ENCODE measurements around the gene AKAP6. TPM values are rescaled to one million over a fixed set of nuclear protein-coding genes. Genes with fewer than 3 reads are reported as not detected.

The AKAP6 gene
- polyA plus RNA-seq, 3 donors from 2014 or later: not detected

DNA sequence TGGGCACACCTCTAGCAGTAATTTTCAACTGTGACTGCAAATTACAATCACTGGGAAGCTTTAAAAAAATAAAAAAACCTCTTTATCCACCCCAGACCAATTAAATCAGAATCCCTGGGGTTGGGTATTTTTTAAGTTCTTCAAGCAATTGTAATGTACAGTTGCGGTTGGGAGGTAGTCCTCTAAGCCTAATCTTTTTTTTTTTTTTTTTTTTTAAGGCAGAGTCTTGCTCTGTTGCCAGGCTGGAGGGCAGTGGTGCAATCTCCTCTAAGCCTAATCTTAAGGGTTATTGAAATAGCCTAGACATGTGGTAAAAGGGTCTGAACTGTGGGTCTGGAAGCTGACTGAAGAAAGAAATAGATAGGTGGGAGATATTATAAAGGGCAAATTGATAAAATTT, 230.5 kb downstream of the AKAP6 start:
- Mint-ChIP-seq H3K27me3 (ENCODE audit: low read depth in 3 of 3) (no peaks in the 10 kb centered on the region), H3K36me3 (no peaks in the 10 kb centered on the region), H3K4me1 (peaks cover 6 to 7% of the 10 kb centered on the region in 2 donors)

DNA sequence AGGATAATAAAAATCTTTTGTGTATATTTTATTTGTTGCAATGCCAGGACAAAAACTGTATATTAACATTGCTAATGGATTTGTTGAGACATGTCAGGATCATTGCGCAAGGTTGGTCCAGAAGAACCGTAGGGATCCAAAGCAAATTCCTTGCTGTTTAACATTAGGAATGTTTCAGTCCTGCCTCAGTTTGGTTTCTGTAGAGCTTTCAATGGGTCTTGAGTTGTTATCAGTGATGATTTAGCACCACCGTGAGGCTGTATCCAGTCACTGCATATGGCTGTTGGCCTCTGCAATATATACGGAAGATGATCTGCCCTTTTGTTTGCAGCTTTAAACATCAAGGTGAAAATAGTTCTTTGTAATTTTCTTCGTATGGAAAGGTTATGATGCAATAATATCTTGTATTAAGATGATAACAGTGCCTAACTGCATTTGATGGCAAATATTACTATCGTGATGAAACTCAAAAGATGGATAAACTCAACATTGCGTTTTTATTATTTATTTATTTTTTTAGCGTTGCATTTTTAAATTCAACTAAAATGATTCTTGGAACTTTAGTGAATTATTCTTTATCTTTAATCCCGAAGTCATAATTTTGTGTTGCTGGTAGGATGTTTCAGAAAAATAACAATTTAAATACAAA, 231.2 kb downstream of the AKAP6 start:
- H3K27ac Mint-ChIP-seq: no peak overlapping the region
- no peaks in the 10 kb centered on the region for H3K27me3 Mint-ChIP-seq (ENCODE audit: low read depth in 3 of 3)
- DNase-seq: no peak
- H3K36me3 Mint-ChIP-seq: no peaks in the 10 kb centered on the region
- peaks cover 13 to 14% of the 10 kb centered on the region in 2 donors for H3K4me1 Mint-ChIP-seq
- no peak overlapping the region for H3K4me3 Mint-ChIP-seq
- peaks cover 0 to 2% (median 0%) of the 10 kb centered on the region in 6 donors for H3K9me3 Mint-ChIP-seq

More for the DNA sequence above, 230.5 kb downstream of the AKAP6 start:
- no peak for DNase-seq
- H3K27ac Mint-ChIP-seq: no peak overlapping the region
- peaks cover 0 to 2% (median 0%) of the 10 kb centered on the region in 6 donors for H3K9me3 Mint-ChIP-seq
- no peak overlapping the region for H3K4me3 Mint-ChIP-seq

DNA sequence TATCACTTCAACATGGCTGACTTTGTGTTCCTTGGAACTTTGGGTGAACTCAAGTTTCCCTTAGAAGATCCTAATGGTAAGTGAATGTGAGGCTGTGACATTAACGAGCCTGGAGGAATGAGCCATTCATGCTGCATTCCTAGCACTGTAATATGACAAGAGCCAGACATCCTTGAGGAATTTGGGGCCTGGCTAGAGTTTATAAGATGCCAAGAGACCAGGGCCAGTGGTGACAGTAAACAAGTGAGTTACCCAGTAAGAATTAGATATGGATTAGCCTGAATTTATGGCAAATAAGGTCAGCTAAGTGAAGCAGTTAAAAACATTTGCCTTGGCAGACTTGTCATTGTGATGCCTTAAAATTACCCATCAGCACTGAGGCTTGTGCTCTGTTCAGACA, 232.4 kb downstream of the AKAP6 start:
- Mint-ChIP-seq H3K4me3 (no peak overlapping the region), H3K4me1 (peaks cover 15 to 17% of the 10 kb centered on the region in 2 donors), H3K27ac (no peak overlapping the region), H3K9me3 (no peaks in the 10 kb centered on the region), H3K36me3 (no peaks in the 10 kb centered on the region), H3K27me3 (ENCODE audit: low read depth in 3 of 3) (peaks cover 0 to 2% (median 0%) of the 10 kb centered on the region in 3 donors)
- no peak for DNase-seq

DNA sequence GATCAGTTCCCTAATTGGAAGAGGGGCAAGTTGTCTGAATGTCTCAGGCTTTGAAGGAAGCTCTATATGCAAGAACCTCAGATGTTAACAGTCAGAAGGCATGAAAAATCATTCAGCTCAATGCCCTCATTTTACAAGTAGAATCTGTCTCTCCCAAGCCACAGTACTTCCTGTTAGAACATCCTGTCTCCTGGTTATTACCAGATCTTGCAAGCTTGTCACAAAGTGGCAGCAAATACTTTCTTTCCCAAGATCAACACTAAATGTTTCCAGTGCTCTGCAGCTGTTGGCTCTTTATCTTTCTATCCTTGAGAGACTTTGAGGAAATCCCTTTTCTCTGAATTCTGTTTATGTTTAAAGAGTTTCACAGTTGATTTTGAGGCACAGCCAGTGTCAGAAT, 235.5 kb downstream of the AKAP6 start:
- peaks cover 0 to 4% (median 0%) of the 10 kb centered on the region in 3 donors for H3K27me3 Mint-ChIP-seq (ENCODE audit: low read depth in 3 of 3)

DNA sequence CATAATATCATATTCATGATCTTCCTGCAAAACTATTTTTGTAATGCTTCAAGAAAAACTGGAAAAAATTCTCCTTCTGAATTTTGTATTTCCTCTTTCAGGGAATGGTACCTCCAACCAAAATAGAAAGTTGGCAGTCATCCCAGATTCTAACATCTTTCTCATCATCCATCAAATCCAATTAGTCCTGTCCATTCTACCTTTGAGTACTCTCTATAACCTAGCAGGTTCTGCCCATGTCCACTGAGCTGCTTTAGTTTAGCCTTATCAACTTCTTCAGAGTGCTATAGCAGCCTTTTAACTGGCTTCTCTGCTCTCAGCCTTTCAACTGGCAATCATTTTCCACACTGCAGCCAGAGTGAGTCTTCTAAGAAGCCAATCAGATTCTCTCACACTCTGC, 236.2 kb downstream of the AKAP6 start:
- H3K27me3 Mint-ChIP-seq (ENCODE audit: low read depth in 3 of 3): peaks cover 0 to 4% (median 0%) of the 10 kb centered on the region in 3 donors
- H3K4me3 Mint-ChIP-seq: peak overlapping the region in 1 of 5 donors; percentile 28
- no peak for DNase-seq
- H3K4me1 Mint-ChIP-seq: peaks cover 15 to 17% of the 10 kb centered on the region in 2 donors
- H3K36me3 Mint-ChIP-seq: no peaks in the 10 kb centered on the region
- H3K27ac Mint-ChIP-seq: no peak overlapping the region
- H3K9me3 Mint-ChIP-seq: peaks cover 0 to 4% (median 0%) of the 10 kb centered on the region in 6 donors

More for the DNA sequence above, 235.5 kb downstream of the AKAP6 start:
- Mint-ChIP-seq H3K36me3 (no peaks in the 10 kb centered on the region), H3K9me3 (peaks cover 0 to 4% (median 0%) of the 10 kb centered on the region in 6 donors), H3K4me1 (peaks cover 15 to 17% of the 10 kb centered on the region in 2 donors), H3K27ac (peak overlapping the region in 1 of 6 donors; percentile 6), H3K4me3 (peak overlapping the region in 2 of 5 donors; percentile 0 to 2)
- DNase-seq: no peak

DNA sequence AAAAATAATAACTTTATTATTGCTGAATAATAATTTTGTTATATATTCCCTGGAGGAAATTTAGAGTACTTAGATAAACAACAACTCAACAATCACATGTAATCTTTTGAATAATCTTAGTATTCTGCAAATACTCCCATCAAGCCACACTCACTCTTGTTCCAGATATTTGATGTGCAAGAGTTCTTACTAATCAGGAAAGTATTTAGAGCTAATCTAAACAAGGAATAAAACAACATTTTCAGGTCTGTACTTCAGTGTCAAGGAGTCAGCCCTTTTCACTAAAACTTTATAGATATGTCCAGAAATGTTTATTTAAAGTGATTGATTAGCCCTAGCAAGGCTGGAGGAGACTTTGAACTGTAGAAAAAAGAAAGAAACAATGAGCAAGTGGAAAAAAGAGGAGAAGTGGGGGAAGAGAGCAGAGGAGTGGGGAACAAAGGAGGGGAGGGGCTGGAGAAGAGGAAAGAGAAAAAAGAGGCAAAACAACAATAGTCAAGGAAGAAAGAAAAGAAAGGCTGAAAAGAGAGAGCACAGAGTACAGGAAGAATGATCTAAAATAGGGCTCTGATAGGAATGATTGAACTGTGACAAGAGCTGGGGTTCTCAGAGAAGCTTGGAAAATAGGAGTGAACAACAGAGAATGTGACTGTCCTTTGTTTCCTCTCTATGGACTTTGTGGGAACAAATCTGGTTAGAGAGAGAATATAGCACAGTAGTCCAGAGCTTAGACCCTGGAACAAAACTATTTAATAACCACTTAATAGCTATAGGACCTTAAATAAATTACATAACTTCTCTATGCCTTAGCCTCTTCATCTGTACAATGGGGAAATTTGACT, 238.7 kb downstream of the AKAP6 start:
- H3K27ac Mint-ChIP-seq: no peak overlapping the region

DNA sequence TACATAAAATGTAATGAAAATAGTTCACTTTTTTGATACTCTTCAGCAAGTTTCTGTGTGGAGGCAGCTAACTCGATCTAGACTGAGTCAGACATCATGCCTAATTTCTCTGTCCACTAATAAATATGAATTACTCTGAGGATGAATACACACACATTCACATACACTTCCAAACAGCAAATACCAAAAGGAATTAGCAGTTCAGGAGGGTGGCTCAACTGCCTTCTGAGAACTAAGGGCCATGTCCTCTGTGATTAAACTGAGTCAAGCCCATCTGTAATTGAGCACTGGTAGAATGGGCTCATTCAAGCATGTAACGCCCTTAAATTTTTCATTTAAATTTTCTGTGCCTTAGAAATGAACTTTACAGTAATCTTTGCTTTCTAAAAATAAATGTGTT, 242.5 kb downstream of the AKAP6 start:
- Mint-ChIP-seq H3K27me3 (ENCODE audit: low read depth in 3 of 3) (peaks cover 0 to 4% (median 3%) of the 10 kb centered on the region in 3 donors), H3K4me1 (no peaks in the 10 kb centered on the region), H3K9me3 (peaks cover 0 to 4% (median 0%) of the 10 kb centered on the region in 6 donors), H3K27ac (no peak overlapping the region), H3K36me3 (no peaks in the 10 kb centered on the region), H3K4me3 (no peak overlapping the region)
- DNase-seq: no peak

More for the DNA sequence above, 238.7 kb downstream of the AKAP6 start:
- DNase-seq: no peak
- Mint-ChIP-seq H3K9me3 (peaks cover 0 to 4% (median 0%) of the 10 kb centered on the region in 6 donors), H3K36me3 (no peaks in the 10 kb centered on the region), H3K4me1 (peaks cover 15 to 17% of the 10 kb centered on the region in 2 donors), H3K27me3 (ENCODE audit: low read depth in 3 of 3) (peaks cover 0 to 4% (median 0%) of the 10 kb centered on the region in 3 donors), H3K4me3 (no peak overlapping the region)

DNA sequence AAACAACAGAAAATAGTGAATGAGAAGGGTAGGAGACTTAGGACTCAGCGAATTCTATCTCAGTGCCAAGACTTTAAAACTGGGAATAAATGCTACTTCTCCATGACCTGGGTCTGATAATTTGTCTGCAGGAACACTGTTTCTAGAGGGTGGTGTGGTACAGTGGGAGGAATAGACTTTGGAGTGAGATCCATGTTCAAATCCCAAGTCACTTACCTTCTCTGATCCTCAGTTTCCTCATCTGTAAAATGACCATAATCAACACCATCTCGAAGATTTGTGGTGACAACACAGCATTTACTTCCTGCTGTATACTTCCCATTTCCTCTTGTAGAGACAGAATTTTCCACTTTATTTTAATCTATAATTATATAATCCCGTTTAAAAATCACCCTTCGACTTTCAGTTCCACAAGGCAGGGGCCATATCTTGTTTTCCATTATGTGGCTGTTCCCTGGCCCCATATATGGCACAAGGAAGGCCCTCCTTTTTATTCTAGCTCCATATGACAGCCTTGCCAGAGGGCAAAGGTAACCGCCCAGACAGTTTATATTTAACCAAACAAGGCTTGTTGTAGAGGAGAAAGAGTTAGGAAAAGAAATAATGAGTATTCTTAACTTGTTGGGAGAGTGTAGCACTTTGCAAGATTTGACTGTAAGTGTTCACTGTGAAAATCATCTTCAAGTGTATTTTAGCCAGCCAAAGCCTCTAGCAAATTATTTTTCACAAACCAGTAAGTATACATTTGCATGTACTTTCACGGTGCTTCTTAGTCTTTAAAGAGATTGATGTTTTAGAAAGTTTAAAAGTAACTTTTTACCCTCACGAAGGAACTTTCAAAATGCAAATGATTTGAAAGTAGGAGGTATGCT, 243.1 kb downstream of the AKAP6 start:
- no peak overlapping the region for H3K4me3 Mint-ChIP-seq
- H3K36me3 Mint-ChIP-seq: no peaks in the 10 kb centered on the region
- peaks cover 0 to 4% (median 0%) of the 10 kb centered on the region in 6 donors for H3K9me3 Mint-ChIP-seq
- no peak overlapping the region for H3K27ac Mint-ChIP-seq
- no peak for DNase-seq
- no peaks in the 10 kb centered on the region for H3K4me1 Mint-ChIP-seq
- H3K27me3 Mint-ChIP-seq (ENCODE audit: low read depth in 3 of 3): peaks cover 0 to 4% (median 3%) of the 10 kb centered on the region in 3 donors

DNA sequence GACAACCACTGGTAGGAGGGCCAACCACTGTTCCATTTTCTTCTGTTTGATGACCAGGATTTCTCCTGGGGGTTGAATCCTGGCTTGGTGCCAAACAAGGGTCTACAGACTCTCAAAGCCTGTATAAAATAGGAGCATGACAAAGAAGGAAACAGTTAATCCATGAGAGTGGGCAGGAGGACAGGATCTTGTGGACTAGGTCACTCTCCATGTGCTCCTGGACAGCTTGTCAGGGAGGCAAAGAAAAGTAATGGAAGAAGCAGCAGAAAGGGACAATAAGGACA, 243.7 kb downstream of the AKAP6 start:
- Mint-ChIP-seq H3K4me3 (no peak overlapping the region), H3K27me3 (ENCODE audit: low read depth in 3 of 3) (peaks cover 0 to 4% (median 3%) of the 10 kb centered on the region in 3 donors), H3K9me3 (peaks cover 0 to 2% (median 0%) of the 10 kb centered on the region in 6 donors), H3K4me1 (no peaks in the 10 kb centered on the region), H3K36me3 (no peaks in the 10 kb centered on the region), H3K27ac (no peak overlapping the region)
- DNase-seq: no peak

DNA sequence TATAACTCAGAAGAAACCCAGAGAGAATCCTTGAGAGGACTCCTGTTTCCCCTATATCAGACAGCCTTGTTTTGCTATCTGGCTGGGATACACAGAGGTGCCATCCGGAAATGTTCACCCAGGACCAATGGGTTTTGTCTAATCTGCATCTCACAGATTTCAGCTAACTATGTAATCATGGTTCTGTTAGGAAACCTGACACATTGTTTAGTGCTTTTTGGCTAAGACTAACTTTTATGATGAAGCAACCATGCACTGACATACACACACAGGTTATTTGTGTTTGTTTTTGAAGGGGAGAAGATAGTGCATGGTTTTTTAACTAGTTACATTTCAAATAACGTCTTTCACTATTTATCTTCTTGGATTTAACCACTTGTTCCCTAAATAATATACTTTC, 245.2 kb downstream of the AKAP6 start:
- H3K36me3 Mint-ChIP-seq: no peaks in the 10 kb centered on the region
- no peak overlapping the region for H3K4me3 Mint-ChIP-seq
- no peaks in the 10 kb centered on the region for H3K4me1 Mint-ChIP-seq
- DNase-seq: no peak
- H3K27ac Mint-ChIP-seq: no peak overlapping the region
- H3K27me3 Mint-ChIP-seq (ENCODE audit: low read depth in 3 of 3): peaks cover 0 to 4% (median 2%) of the 10 kb centered on the region in 3 donors
- H3K9me3 Mint-ChIP-seq: no peaks in the 10 kb centered on the region

DNA sequence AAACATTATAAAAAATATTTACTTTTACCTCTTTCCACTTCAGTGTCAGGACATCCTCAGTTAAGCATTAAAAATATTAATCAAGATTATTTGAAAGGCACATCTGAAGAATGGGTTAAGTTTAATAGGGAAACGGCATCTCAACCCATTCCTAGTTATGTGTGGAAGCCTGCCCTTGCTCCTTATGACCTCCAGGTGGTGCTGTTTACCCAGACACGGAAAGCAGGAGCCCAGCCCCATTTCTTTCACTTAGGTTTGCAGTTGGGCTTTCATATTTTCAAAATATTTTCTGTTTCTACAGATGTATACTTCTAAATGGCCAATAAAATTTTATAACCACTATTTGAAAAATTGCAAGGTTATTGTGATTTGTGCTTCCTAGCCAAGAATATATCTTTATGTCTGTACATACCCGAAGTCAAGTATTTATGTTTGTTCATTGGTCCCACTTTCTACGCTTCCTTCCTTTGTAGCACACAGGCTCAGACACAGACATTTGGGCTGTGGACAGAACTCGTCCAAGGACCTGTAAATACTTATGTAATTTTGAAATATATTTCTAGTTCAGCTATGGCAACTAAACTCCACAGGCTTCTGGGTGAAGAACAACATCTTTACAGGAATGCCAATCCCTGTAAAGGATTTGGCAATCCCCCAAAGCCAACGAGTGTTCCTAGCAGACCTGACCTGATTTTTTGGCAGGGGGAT, 247.1 kb downstream of the AKAP6 start:
- DNase-seq: peak; percentile 2 to 11 (median 11)
- Mint-ChIP-seq H3K27me3 (ENCODE audit: low read depth in 3 of 3) (peaks cover 0 to 4% (median 2%) of the 10 kb centered on the region in 3 donors), H3K4me3 (no peak overlapping the region), H3K4me1 (no peaks in the 10 kb centered on the region), H3K27ac (no peak overlapping the region), H3K9me3 (no peaks in the 10 kb centered on the region), H3K36me3 (no peaks in the 10 kb centered on the region)

DNA sequence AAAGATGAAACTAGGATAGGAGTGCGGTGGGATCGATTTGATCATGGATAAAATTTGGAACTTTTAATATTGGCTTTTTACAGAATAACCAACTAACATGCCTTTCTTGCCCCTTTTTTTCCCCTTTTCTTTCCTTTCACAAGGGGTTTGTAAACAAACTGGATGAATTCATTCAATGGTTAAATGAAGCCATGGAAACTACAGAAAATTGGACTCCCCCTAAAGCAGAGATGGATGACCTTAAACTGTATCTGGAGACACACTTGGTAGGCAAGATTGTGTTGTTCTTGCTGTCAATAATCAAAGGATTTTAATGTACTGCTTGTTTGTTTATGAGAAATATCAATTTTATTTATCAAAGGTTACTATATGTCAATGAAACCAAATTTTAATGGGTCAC, 247.9 kb downstream of the AKAP6 start:
- Mint-ChIP-seq H3K27me3 (ENCODE audit: low read depth in 3 of 3) (peaks cover 0 to 4% (median 2%) of the 10 kb centered on the region in 3 donors), H3K36me3 (no peaks in the 10 kb centered on the region), H3K4me1 (no peaks in the 10 kb centered on the region), H3K9me3 (no peaks in the 10 kb centered on the region), H3K27ac (no peak overlapping the region), H3K4me3 (no peak overlapping the region)
- no peak for DNase-seq

DNA sequence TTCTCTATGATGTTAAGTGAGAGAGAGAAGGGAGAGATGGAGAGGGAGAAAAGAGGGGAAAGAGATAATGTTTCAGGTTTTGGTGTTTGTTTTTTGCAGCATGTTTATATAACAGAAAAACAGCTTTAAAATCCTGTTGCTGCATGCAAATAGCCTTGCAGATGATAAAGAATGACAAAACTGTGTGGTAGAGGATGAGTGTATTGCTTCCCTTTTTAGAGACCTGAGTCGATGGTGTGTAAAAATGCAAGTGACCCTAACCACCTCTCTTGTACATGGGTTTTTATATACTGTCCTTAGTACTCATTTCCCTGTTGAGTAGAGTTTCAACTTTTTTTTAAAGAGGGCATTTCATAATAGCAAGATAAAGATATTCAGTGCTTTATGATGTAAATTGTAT, 249.1 kb downstream of the AKAP6 start:
- no peaks in the 10 kb centered on the region for H3K36me3 Mint-ChIP-seq
- no peaks in the 10 kb centered on the region for H3K9me3 Mint-ChIP-seq
- no peak for DNase-seq
- no peak overlapping the region for H3K4me3 Mint-ChIP-seq
- no peak overlapping the region for H3K27ac Mint-ChIP-seq
- H3K27me3 Mint-ChIP-seq (ENCODE audit: low read depth in 3 of 3): peaks cover 0 to 4% (median 0%) of the 10 kb centered on the region in 3 donors
- no peaks in the 10 kb centered on the region for H3K4me1 Mint-ChIP-seq

Data from immature natural killer cell (primary cell).